Uterus (tissue), 4 donors: ENCODE measurements around the gene ZCCHC2. TPM values are rescaled to one million over a fixed set of nuclear protein-coding genes. Genes with fewer than 3 reads are reported as not detected.

Experiments used
- DNase-seq, 2 donors: peaks; one replicate each; pipeline ENCODE4 v3.0.0-alpha.2; 2019 to 2020
- H3K27ac ChIP-seq, 2 donors: fragments of 200-600 bp; sonication (generic); 1 replicate in 1 of 2; 2 replicates in 1 of 2; pipeline ENCODE4 v1.5.1; 2016 to 2018
- H3K27me3 ChIP-seq, 2 donors: fragments of 200-600 bp; sonication (generic); one replicate each; pipeline ENCODE4 v1.5.1; 2018 to 2019; ENCODE audit warnings: control low read depth in 1 of 2
- H3K36me3 ChIP-seq, 2 donors: fragments of 200-600 bp; sonication (generic); one replicate each; pipeline ENCODE4 v1.5.1; 2019; ENCODE audit warnings: control low read depth in 1 of 2
- H3K4me1 ChIP-seq, 2 donors: fragments of 200-600 bp; sonication (generic); one replicate each; pipeline ENCODE4 v1.5.1; 2018 to 2019; ENCODE audit warnings: control low read depth in 1 of 2
- H3K4me3 ChIP-seq, 2 donors: fragments of 200-600 bp; sonication (generic); 1 replicate in 1 of 2; 2 replicates in 1 of 2; pipeline ENCODE4 v1.5.1; 2018 to 2019; ENCODE audit warnings: mild to moderate bottlenecking in 1 of 2
- H3K9me3 ChIP-seq, 2 donors: fragments of 200-600 bp; sonication (generic); one replicate each; pipeline ENCODE4 v1.5.1; 2019; ENCODE audit warnings: control low read depth in 1 of 2
- CTCF ChIP-seq, 4 experiments: fragments of 200-600 bp in 2 of 4; fragments of 450-650 bp in 2 of 4; sonication (generic) in 2 of 4; IDR thresholded peaks; one replicate each; pipeline ENCODE4 v1.5.1; 2016 to 2019; ENCODE audit warnings: antibody characterized with exemption in 4 of 4, mild to moderate bottlenecking in 2 of 4, moderate library complexity in 1 of 4
- POLR2A ChIP-seq, 2 donors: fragments of 450-650 bp; IDR thresholded peaks; one replicate each; pipeline ENCODE4 v1.6.1; 2016; ENCODE audit warnings: antibody characterized with exemption in 2 of 2, mild to moderate bottlenecking in 1 of 2, moderate library complexity in 1 of 2
- intact Hi-C: fragments of 100-400 bp; cut with DNase I; formaldehyde crosslinking; loops from one replicate; pipeline ENCODE4 v1.15.1; 2023; ENCODE audit warnings: low total_unique reads
- total RNA-seq, 4 donors: library from RNA; depleted of rRNA in 3 of 4; stranded (reverse); fragments of >200 nt in 3 of 4; gene quantifications; one replicate each; pipeline versions ENCODE4 v1.1.0 to v1.2.4, GENCODE V29; 2014 to 2023
- donor health status: DM: yes; HTN: yes; CAD: no.

ZCCHC2 gene
- total RNA-seq, 4 donors from 2014 or later: 7.4 to 44.8 (median 15.5) TPM

GRCh38 chr18:62545098-62545497, 22.3 kb downstream of the ZCCHC2 start:
- Histone ChIP-seq H3K27ac (no peak overlapping the region), H3K36me3 (no peaks in the 10 kb centered on the region), H3K27me3 (no peaks in the 10 kb centered on the region), H3K4me3 (no peak overlapping the region), H3K4me1 (no peaks in the 10 kb centered on the region), H3K9me3 (no peaks in the 10 kb centered on the region)
- intact Hi-C loops: no loop called here
- TF ChIP-seq POLR2A (IDR thresholded peaks at IDR 0.05): no peak
- no peak for TF ChIP-seq CTCF (IDR thresholded peaks at IDR 0.05)
- DNase-seq: no peak

GRCh38 chr18:62549755-62550154, 26.9 kb downstream of the ZCCHC2 start:
- Histone ChIP-seq H3K36me3 (no peaks in the 10 kb centered on the region), H3K27me3 (no peaks in the 10 kb centered on the region), H3K27ac (no peak overlapping the region), H3K4me3 (no peak overlapping the region), H3K9me3 (no peaks in the 10 kb centered on the region), H3K4me1 (no peaks in the 10 kb centered on the region)
- intact Hi-C loops: no loop called here
- TF ChIP-seq POLR2A (IDR thresholded peaks at IDR 0.05): no peak
- TF ChIP-seq CTCF (IDR thresholded peaks at IDR 0.05): no peak
- no peak for DNase-seq

- intact Hi-C loops: no loop called here
- no peaks in the 10 kb centered on the region for H3K4me1 ChIP-seq
- H3K27me3 ChIP-seq: no peaks in the 10 kb centered on the region
- TF ChIP-seq POLR2A (IDR thresholded peaks at IDR 0.05): no peak
- no peak for TF ChIP-seq CTCF (IDR thresholded peaks at IDR 0.05)
- no peak overlapping the region for H3K4me3 ChIP-seq
- H3K36me3 ChIP-seq: no peaks in the 10 kb centered on the region
- no peak overlapping the region for H3K27ac ChIP-seq
- no peak for DNase-seq
- no peaks in the 10 kb centered on the region for H3K9me3 ChIP-seq
Observed at GRCh38 chr18:62550746-62551145, 27.9 kb downstream of the ZCCHC2 start.

GRCh38 chr18:62551972-62552513, 29.2 kb downstream of the ZCCHC2 start:
- DNase-seq: no peak
- Histone ChIP-seq H3K27me3 (no peaks in the 10 kb centered on the region), H3K36me3 (no peaks in the 10 kb centered on the region), H3K4me1 (no peaks in the 10 kb centered on the region), H3K4me3 (no peak overlapping the region), H3K9me3 (no peaks in the 10 kb centered on the region), H3K27ac (no peak overlapping the region)
- no peak for TF ChIP-seq POLR2A (IDR thresholded peaks at IDR 0.05)
- TF ChIP-seq CTCF (IDR thresholded peaks at IDR 0.05): no peak
- intact Hi-C loops: no loop called here

- H3K27me3 ChIP-seq: no peaks in the 10 kb centered on the region
- no peak for TF ChIP-seq POLR2A (IDR thresholded peaks at IDR 0.05)
- no peak for TF ChIP-seq CTCF (IDR thresholded peaks at IDR 0.05)
- H3K4me3 ChIP-seq: no peak overlapping the region
- H3K36me3 ChIP-seq: no peaks in the 10 kb centered on the region
- H3K4me1 ChIP-seq: no peaks in the 10 kb centered on the region
- no peaks in the 10 kb centered on the region for H3K9me3 ChIP-seq
- intact Hi-C loops: no loop called here
- no peak for DNase-seq
- no peak overlapping the region for H3K27ac ChIP-seq
Observed at GRCh38 chr18:62554061-62554815, 31.4 kb downstream of the ZCCHC2 start.
